ENCODE data around the gene ZFAND2B.

DNA sequence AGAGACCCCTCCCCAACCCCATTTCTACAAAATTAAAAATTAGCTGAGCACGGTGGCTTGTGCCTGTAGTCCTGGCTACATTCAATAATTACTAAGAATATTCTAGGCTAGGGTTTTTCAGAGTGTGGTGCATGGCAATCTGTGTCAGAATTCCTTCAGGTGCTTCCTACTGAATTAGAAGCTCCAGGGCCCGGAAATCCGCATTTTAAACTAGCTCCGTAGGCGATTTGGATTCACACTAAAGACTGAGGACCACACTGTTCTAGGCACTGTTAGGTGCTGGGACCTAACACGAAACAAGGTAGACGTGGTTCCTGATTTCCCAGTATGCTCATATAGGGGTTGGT, 628 bp upstream of the ZFAND2B start:
- TF ChIP-seq CTCF (IDR thresholded peaks at IDR 0.05) = no peak
- TF ChIP-seq EZH2phosphoT487 (IDR thresholded peaks at IDR 0.05; ENCODE audit: borderline replicate concordance, low read depth) = no peak
- no peak for TF ChIP-seq RAD21 (IDR thresholded peaks at IDR 0.05; ENCODE audit: low read length)
- no peak for TF ChIP-seq RFX5 (IDR thresholded peaks at IDR 0.05; ENCODE audit: low read length)
- TF ChIP-seq EP300 (IDR thresholded peaks at IDR 0.05; ENCODE audit: borderline replicate concordance in 1 of 2, low read depth in 1 of 2, low read length in 1 of 2) = no peak
- no peak for TF ChIP-seq MXI1 (IDR thresholded peaks at IDR 0.05; ENCODE audit: low read depth, low read length)
- TF ChIP-seq REST (IDR thresholded peaks at IDR 0.05; ENCODE audit: low read depth, low read length) = no peak
- no peak for TF ChIP-seq JUND (IDR thresholded peaks at IDR 0.05)
- TF ChIP-seq TAF1 (IDR thresholded peaks at IDR 0.05; ENCODE audit: borderline replicate concordance, low read depth, low read length) = no peak
- TF ChIP-seq YY1 (IDR thresholded peaks at IDR 0.05; ENCODE audit: low read depth) = no peak
- no peak for TF ChIP-seq SMC3 (IDR thresholded peaks at IDR 0.05; ENCODE audit: low read depth, low read length)
- TF ChIP-seq POLR2AphosphoS5 (IDR thresholded peaks at IDR 0.05; ENCODE audit: low read depth, low read length) = no peak

All from SK-N-SH (cell line).